GM19099 (cell line): ENCODE data around the gene FAM110D.

Source experiments
- POLR2A ChIP-seq: IDR thresholded peaks from 3 replicates; pipeline ENCODE4 v1.6.1; 2011; ENCODE audit warnings: low read depth; ENCODE audit not compliant: insufficient read length; ENCODE audit errors: extremely low read depth

The FAM110D gene

GRCh38 chr1:26184086-26184485, 25.2 kb downstream of the FAM110D start:
- no peak for TF ChIP-seq POLR2A

- no peak for TF ChIP-seq POLR2A
Observed at GRCh38 chr1:26184883-26185282, 26.0 kb downstream of the FAM110D start.

GRCh38 chr1:26187882-26188281, 29.0 kb downstream of the FAM110D start:
- TF ChIP-seq POLR2A = no peak

GRCh38 chr1:26188477-26188876, 29.6 kb downstream of the FAM110D start:
- TF ChIP-seq POLR2A = no peak

GRCh38 chr1:26189331-26189730, 30.5 kb downstream of the FAM110D start:
- no peak for TF ChIP-seq POLR2A

GRCh38 chr1:26189751-26190275, 30.9 kb downstream of the FAM110D start:
- TF ChIP-seq POLR2A = no peak

GRCh38 chr1:26190373-26190987, 31.6 kb downstream of the FAM110D start, which contains the start of gene CATSPER4:
Gene CATSPER4, plus strand, starts transcription at chr1:26190602. Its CDS starts 26 bp downstream, at chr1:26190628.
- TF ChIP-seq POLR2A = no peak

- TF ChIP-seq POLR2A = no peak
Observed at GRCh38 chr1:26191739-26192138, 32.9 kb downstream of the FAM110D start.

- TF ChIP-seq POLR2A = no peak
Observed at GRCh38 chr1:26195805-26196204, 36.9 kb downstream of the FAM110D start.

GRCh38 chr1:26197301-26197700, 38.4 kb downstream of the FAM110D start:
- TF ChIP-seq POLR2A = no peak

GRCh38 chr1:26197813-26198212, 38.9 kb downstream of the FAM110D start:
- TF ChIP-seq POLR2A = no peak

- no peak for TF ChIP-seq POLR2A
Observed at GRCh38 chr1:26200413-26200812, 41.5 kb downstream of the FAM110D start.

GRCh38 chr1:26203642-26204318, 44.9 kb downstream of the FAM110D start:
- no peak for TF ChIP-seq POLR2A

- no peak for TF ChIP-seq POLR2A
Observed at GRCh38 chr1:26210147-26210870, 51.4 kb downstream of the FAM110D start.

- TF ChIP-seq POLR2A = no peak
Observed at GRCh38 chr1:26212726-26213125, 53.8 kb downstream of the FAM110D start.
